RWPE2 (cell line): ENCODE measurements around the gene ABCB10.
"Not testable (repeated sequence)": the region's sequence is repeated elsewhere in the genome, so short reads cannot be mapped to it uniquely, and the experiment has no call there.

Experiments
- ATAC-seq: fragments of 200-7000 bp; cut with Tn5 transposase; 3 replicates; pipeline ENCODE4 v1.9.1; 2021; ENCODE audit warnings: low read depth
- DNase-seq: peaks from one replicate; pipeline ENCODE4 v3.0.0-alpha.2; 2020; ENCODE audit warnings: low spot score
- H3K27ac ChIP-seq: fragments of 450-650 bp; 2 replicates; pipeline ENCODE4 v1.5.1; 2017; ENCODE audit warnings: mild to moderate bottlenecking; ENCODE audit not compliant: poor library complexity, severe bottlenecking
- H3K27me3 ChIP-seq: fragments of 250-450 bp; sonication (Bioruptor Pico); 2 replicates; pipeline ENCODE4 v1.5.1; 2021; ENCODE audit warnings: mild to moderate bottlenecking, moderate library complexity; ENCODE audit not compliant: insufficient read depth, poor library complexity, severe bottlenecking
- H3K36me3 ChIP-seq: fragments of 250-450 bp; sonication (Bioruptor Pico); 2 replicates; pipeline ENCODE4 v1.5.1; 2020; ENCODE audit warnings: low read depth, mild to moderate bottlenecking, moderate library complexity
- H3K4me1 ChIP-seq: fragments of 250-450 bp; sonication (Bioruptor Pico); 2 replicates; pipeline ENCODE4 v1.5.1; 2021; ENCODE audit warnings: mild to moderate bottlenecking, moderate library complexity; ENCODE audit not compliant: insufficient read depth, poor library complexity, severe bottlenecking
- H3K4me3 ChIP-seq: fragments of 250-450 bp; sonication (Bioruptor Pico); 2 replicates; pipeline ENCODE4 v1.5.1; 2021; ENCODE audit warnings: mild to moderate bottlenecking, moderate library complexity; ENCODE audit not compliant: severe bottlenecking
- H3K9me3 ChIP-seq: fragments of 250-450 bp; sonication (Bioruptor Pico); 2 replicates; pipeline ENCODE4 v1.5.1; 2021; ENCODE audit warnings: mild to moderate bottlenecking, moderate library complexity; ENCODE audit not compliant: severe bottlenecking
- CTCF ChIP-seq: fragments of 450-650 bp; IDR thresholded peaks from one replicate; pipeline ENCODE4 v1.5.1; 2017; ENCODE audit warnings: mild to moderate bottlenecking, moderate library complexity; ENCODE audit not compliant: poor library complexity, severe bottlenecking

Gene ABCB10

GRCh38 chr1:229599218-229599954 is 40.9 kb upstream of the ABCB10 start:
- Histone ChIP-seq H3K9me3 (no peaks in the 10 kb centered on the region), H3K27me3 (no peaks in the 10 kb centered on the region), H3K36me3 (no peaks in the 10 kb centered on the region), H3K4me3 (no peak overlapping the region), H3K27ac (no peak overlapping the region), H3K4me1 (no peaks in the 10 kb centered on the region)
- ATAC-seq (no peak), DNase-seq (no peak)
- TF ChIP-seq CTCF, result no peak

GRCh38 chr1:229597877-229598276 is 39.4 kb upstream of the ABCB10 start:
- Histone ChIP-seq H3K27ac (no peak overlapping the region), H3K4me1 (no peaks in the 10 kb centered on the region), H3K36me3 (no peaks in the 10 kb centered on the region), H3K4me3 (no peak overlapping the region), H3K9me3 (no peaks in the 10 kb centered on the region), H3K27me3 (no peaks in the 10 kb centered on the region)
- DNase-seq (no peak), ATAC-seq (no peak)
- no peak for TF ChIP-seq CTCF

GRCh38 chr1:229596925-229597699 is 38.6 kb upstream of the ABCB10 start:
- H3K4me1 ChIP-seq, result no peaks in the 10 kb centered on the region
- no peaks in the 10 kb centered on the region for H3K9me3 ChIP-seq
- no peak overlapping the region for H3K4me3 ChIP-seq
- no peak for TF ChIP-seq CTCF
- ATAC-seq, result no peak
- H3K36me3 ChIP-seq, result no peaks in the 10 kb centered on the region
- no peak overlapping the region for H3K27ac ChIP-seq
- H3K27me3 ChIP-seq, result no peaks in the 10 kb centered on the region
- no peak for DNase-seq

GRCh38 chr1:229595876-229596275 is 37.4 kb upstream of the ABCB10 start:
- ATAC-seq, H3K36me3 ChIP-seq, H3K27me3 ChIP-seq, H3K4me1 ChIP-seq, H3K9me3 ChIP-seq, DNase-seq, H3K4me3 ChIP-seq, H3K27ac ChIP-seq: not testable (repeated sequence)

GRCh38 chr1:229594227-229595008 is 35.9 kb upstream of the ABCB10 start:
- Histone ChIP-seq H3K4me1 (no peaks in the 10 kb centered on the region), H3K27ac (no peak overlapping the region), H3K36me3 (no peaks in the 10 kb centered on the region), H3K27me3 (no peaks in the 10 kb centered on the region), H3K4me3 (no peak overlapping the region), H3K9me3 (no peaks in the 10 kb centered on the region)
- no peak for TF ChIP-seq CTCF
- ATAC-seq, result no peak
- DNase-seq, result no peak
